Osteoblast (primary cell): ENCODE data around the gene ETV4. TPM values are rescaled to one million over a fixed set of nuclear protein-coding genes. Genes with fewer than 3 reads are reported as not detected.
A peak's percentile ranks its signal among the peaks of the same experiment; 100 is the strongest.

ENCODE experiments used
- DNase-seq: peaks from one replicate; pipeline ENCODE4 v3.0.0; 2011; ENCODE audit warnings: low spot score, mixed read lengths; ENCODE audit not compliant: insufficient read length; ENCODE audit errors: missing footprints
- H2AFZ ChIP-seq: 2 replicates; pipeline ENCODE4 v1.6.0; 2011; ENCODE audit warnings: mild to moderate bottlenecking, low read length
- H3K27ac ChIP-seq: 2 replicates; pipeline ENCODE4 v1.5.1; 2011; ENCODE audit warnings: mild to moderate bottlenecking, low read depth, low read length, moderate library complexity
- H3K27me3 ChIP-seq: 2 replicates; pipeline ENCODE4 v1.6.0; 2012; ENCODE audit warnings: mild to moderate bottlenecking, control low read depth, inconsistent platforms, low read length, moderate library complexity; ENCODE audit not compliant: insufficient read depth
- H3K36me3 ChIP-seq: 2 replicates; pipeline ENCODE4 v1.5.1; 2011; ENCODE audit warnings: mild to moderate bottlenecking, low read length, control low read depth, moderate library complexity; ENCODE audit not compliant: insufficient read depth
- H3K4me1 ChIP-seq: 2 replicates; pipeline ENCODE4 v1.5.1; 2011; ENCODE audit warnings: mild to moderate bottlenecking, low read length, control low read depth, moderate library complexity; ENCODE audit not compliant: insufficient read depth
- H3K4me2 ChIP-seq: 2 replicates; pipeline ENCODE4 v1.6.0; 2011; ENCODE audit warnings: mild to moderate bottlenecking, low read length; ENCODE audit not compliant: insufficient read depth
- H3K4me3 ChIP-seq: fragments of 200-600 bp; sonication (generic); 3 replicates; pipeline ENCODE4 v1.5.1; 2012; ENCODE audit warnings: mild to moderate bottlenecking, low read length, inconsistent platforms; ENCODE audit not compliant: insufficient read depth
- H3K79me2 ChIP-seq: 2 replicates; pipeline ENCODE4 v1.6.0; 2012; ENCODE audit warnings: mild to moderate bottlenecking, low read length, control low read depth, inconsistent platforms; ENCODE audit not compliant: insufficient read depth
- H3K9me3 ChIP-seq: 2 replicates; pipeline ENCODE4 v1.5.1; 2011; ENCODE audit warnings: low read depth, low read length, control low read depth
- H4K20me1 ChIP-seq: 2 replicates; pipeline ENCODE4 v1.6.0; 2012; ENCODE audit warnings: mild to moderate bottlenecking, low read length, control low read depth; ENCODE audit not compliant: insufficient read depth
- total RNA-seq: library from RNA; depleted of rRNA; stranded (reverse); fragments of >200 nt; gene quantifications from 2 replicates; pipeline ENCODE4 v1.2.3, GENCODE V29; 2012
- TF ChIP-seq, protein P1 (sequence below): IDR thresholded peaks from 2 replicates; pipeline ENCODE4 v1.5.1; 2011; ENCODE audit warnings: mild to moderate bottlenecking, low read depth, low read length, moderate library complexity; ENCODE audit errors: extremely low read depth

Gene ETV4
- total RNA-seq, 1 donor, result 0.72 TPM

DNA sequence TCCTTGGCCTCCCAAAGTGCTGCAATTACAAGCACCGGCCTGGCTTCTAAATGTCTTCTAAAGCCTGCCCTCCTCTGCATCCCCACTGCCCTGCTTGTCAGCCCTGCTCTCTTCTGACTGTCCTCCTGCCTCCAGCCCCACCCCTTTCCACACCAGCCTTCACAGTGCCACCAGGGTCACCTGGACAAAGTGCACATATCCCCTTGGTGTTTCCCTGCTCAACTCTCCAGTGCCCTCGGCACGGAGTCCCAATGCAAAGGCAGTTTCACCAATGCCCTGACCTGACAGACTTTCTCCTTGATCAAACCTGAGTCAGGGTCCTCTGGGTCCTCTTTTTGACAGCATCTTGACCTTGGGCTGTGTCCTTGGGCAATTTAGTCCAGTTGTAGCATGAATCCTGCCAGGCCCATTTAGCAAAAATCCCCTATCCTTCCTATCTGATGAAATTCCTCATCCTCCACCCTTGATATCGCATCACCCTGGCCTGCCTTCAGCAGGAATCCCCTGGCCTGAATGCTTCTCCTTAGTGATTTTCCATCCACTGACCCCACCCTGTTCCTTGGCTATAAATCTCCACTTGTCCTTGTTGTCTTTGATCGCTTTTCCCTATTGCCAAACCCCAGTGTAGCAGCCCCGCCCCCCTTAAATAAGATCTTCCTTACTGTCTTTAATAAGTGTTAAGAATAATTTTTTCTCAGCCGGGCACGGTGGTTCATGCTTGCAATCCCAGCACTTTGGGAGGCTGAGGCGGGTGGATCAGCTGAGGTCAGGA is 42.7 kb upstream of the ETV4 start:
- no peak overlapping the region for H3K4me3 ChIP-seq
- H3K79me2 ChIP-seq, result no peaks in the 10 kb centered on the region
- no peak overlapping the region for H2AFZ ChIP-seq
- H3K27me3 ChIP-seq, result no peaks in the 10 kb centered on the region
- no peak for DNase-seq
- peaks cover 37% of the 10 kb centered on the region for H3K4me1 ChIP-seq
- no peaks in the 10 kb centered on the region for H3K36me3 ChIP-seq
- H3K4me2 ChIP-seq, result no peak overlapping the region
- TF ChIP-seq, protein P1, sequence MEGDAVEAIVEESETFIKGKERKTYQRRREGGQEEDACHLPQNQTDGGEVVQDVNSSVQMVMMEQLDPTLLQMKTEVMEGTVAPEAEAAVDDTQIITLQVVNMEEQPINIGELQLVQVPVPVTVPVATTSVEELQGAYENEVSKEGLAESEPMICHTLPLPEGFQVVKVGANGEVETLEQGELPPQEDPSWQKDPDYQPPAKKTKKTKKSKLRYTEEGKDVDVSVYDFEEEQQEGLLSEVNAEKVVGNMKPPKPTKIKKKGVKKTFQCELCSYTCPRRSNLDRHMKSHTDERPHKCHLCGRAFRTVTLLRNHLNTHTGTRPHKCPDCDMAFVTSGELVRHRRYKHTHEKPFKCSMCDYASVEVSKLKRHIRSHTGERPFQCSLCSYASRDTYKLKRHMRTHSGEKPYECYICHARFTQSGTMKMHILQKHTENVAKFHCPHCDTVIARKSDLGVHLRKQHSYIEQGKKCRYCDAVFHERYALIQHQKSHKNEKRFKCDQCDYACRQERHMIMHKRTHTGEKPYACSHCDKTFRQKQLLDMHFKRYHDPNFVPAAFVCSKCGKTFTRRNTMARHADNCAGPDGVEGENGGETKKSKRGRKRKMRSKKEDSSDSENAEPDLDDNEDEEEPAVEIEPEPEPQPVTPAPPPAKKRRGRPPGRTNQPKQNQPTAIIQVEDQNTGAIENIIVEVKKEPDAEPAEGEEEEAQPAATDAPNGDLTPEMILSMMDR, result no peak
- no peaks in the 10 kb centered on the region for H3K9me3 ChIP-seq
- H3K27ac ChIP-seq, result no peak overlapping the region
- H4K20me1 ChIP-seq, result no peaks in the 10 kb centered on the region

DNA sequence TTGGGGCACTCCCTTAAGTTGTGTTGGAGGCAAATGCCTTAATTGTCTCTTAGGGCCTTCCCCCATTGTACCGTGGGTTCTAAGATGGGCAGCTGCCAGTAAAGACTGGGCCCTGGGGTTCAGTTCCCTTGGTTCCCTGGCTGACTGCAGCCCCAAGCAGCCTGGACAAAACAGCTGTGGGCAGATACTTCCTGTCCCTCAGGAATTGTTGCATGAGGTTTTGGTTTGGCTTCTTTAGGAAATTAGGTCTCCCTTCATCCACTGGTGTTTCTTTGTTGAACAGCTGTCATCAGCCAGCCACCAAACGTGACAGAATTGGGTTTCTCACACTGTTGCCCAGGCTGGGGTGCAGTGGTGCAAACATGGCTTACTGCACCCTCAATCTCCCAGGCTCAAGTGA is 42.0 kb upstream of the ETV4 start:
- Histone ChIP-seq H3K27me3 (peaks cover 4% of the 10 kb centered on the region), H2AFZ (no peak overlapping the region), H3K4me2 (no peak overlapping the region), H3K9me3 (no peaks in the 10 kb centered on the region), H3K27ac (no peak overlapping the region), H3K79me2 (no peaks in the 10 kb centered on the region), H3K36me3 (no peaks in the 10 kb centered on the region), H3K4me3 (no peak overlapping the region), H3K4me1 (peaks cover 37% of the 10 kb centered on the region), H4K20me1 (no peaks in the 10 kb centered on the region)
- TF ChIP-seq, protein P1, result no peak
- peak; percentile 83 for DNase-seq

DNA sequence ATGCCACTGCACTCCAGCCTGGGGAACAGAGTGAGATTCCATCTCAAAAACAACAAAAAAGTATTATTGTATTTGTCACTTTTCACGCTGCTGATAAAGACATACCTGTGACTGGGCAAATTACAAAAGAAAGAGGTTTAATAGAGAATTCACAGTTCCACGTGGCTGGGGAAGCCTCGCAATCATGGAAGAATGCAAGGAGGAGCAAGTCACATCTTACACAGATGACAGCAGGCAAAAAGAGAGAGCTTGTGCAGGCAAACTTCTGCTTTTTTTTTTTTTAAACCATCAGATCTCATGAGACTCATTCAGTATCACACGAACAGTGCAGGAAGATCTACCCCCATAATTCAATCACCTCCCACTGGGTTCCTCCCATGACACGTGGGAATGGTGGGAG is 41.5 kb upstream of the ETV4 start:
- no peaks in the 10 kb centered on the region for H4K20me1 ChIP-seq
- H2AFZ ChIP-seq, result no peak overlapping the region
- peaks cover 36% of the 10 kb centered on the region for H3K4me1 ChIP-seq
- DNase-seq, result no peak
- H3K4me2 ChIP-seq, result no peak overlapping the region
- TF ChIP-seq, protein P1, result no peak
- H3K36me3 ChIP-seq, result no peaks in the 10 kb centered on the region
- H3K27me3 ChIP-seq, result peaks cover 6% of the 10 kb centered on the region
- no peak overlapping the region for H3K4me3 ChIP-seq
- H3K27ac ChIP-seq, result no peak overlapping the region
- H3K9me3 ChIP-seq, result no peaks in the 10 kb centered on the region
- H3K79me2 ChIP-seq, result no peaks in the 10 kb centered on the region

DNA sequence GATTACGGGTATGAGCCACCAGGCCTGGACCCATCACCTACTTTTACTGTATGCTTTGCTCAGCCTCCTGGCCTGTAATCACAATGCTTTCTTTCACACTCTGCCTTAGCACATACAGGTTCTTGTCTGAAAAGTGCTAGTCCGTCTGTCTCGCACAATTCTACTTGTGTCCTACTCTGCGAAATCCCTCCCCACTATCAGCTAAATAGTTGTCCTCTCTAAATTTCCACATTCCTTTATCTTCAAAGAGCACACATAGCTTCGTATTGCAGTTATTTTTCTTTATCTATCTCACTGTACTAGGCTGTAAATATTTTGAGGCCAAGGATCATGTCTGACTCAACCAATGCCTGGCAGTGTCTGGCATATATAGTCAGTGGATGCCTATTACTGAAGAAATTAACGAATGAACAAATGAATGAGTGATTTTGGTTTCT is 38.5 kb upstream of the ETV4 start:
- H3K4me2 ChIP-seq, result no peak overlapping the region
- no peaks in the 10 kb centered on the region for H3K36me3 ChIP-seq
- no peaks in the 10 kb centered on the region for H3K9me3 ChIP-seq
- peak; percentile 57 for DNase-seq
- TF ChIP-seq, protein P1, result no peak
- no peak overlapping the region for H2AFZ ChIP-seq
- peaks cover 6% of the 10 kb centered on the region for H3K27me3 ChIP-seq
- no peaks in the 10 kb centered on the region for H3K79me2 ChIP-seq
- H3K4me3 ChIP-seq, result no peak overlapping the region
- H4K20me1 ChIP-seq, result no peaks in the 10 kb centered on the region
- H3K4me1 ChIP-seq, result peaks cover 21% of the 10 kb centered on the region
- H3K27ac ChIP-seq, result no peak overlapping the region
